Lower leg skin (tissue), 3 donors: ENCODE data around the gene COX19.

ENCODE experiments used
- CTCF ChIP-seq, 3 donors: fragments of 450-650 bp; IDR thresholded peaks; one replicate each; pipeline ENCODE4 v1.5.1; 2016; ENCODE audit warnings: antibody characterized with exemption in 3 of 3, mild to moderate bottlenecking in 3 of 3, moderate library complexity in 2 of 3
- POLR2A ChIP-seq, 2 donors: fragments of 450-650 bp; IDR thresholded peaks; one replicate each; pipeline ENCODE4 v1.6.1; 2016 to 2017; ENCODE audit warnings: antibody characterized with exemption in 2 of 2, mild to moderate bottlenecking in 1 of 2, moderate library complexity in 1 of 2

GRCh38 chr7:959271-959670 is 16.1 kb downstream of the COX19 start:
- TF ChIP-seq CTCF (IDR thresholded peaks at IDR 0.05), result no peak
- TF ChIP-seq POLR2A (IDR thresholded peaks at IDR 0.05), result no peak
